Trophoblast cell (in vitro differentiated cells and primary cell): ENCODE data around the gene TNK2.
"Not testable (repeated sequence)": the region's sequence is repeated elsewhere in the genome, so short reads cannot be mapped to it uniquely, and the experiment has no call there.

ENCODE experiments used
- DNase-seq, 2 donors: peaks; one replicate each; pipeline ENCODE4 v3.0.0-alpha.2; 2016
- H2AFZ ChIP-seq: 2 replicates; pipeline ENCODE4 v1.6.1; 2013; ENCODE audit warnings: low read length, moderate library complexity, mild to moderate bottlenecking; ENCODE audit not compliant: insufficient read depth, poor library complexity
- H2AK5ac ChIP-seq: 2 replicates; pipeline ENCODE4 v1.6.1; 2013; ENCODE audit warnings: mild to moderate bottlenecking, low read length
- H2BK120ac ChIP-seq: 2 replicates; pipeline ENCODE4 v1.6.1; 2013; ENCODE audit warnings: low read length, mild to moderate bottlenecking, moderate library complexity; ENCODE audit not compliant: insufficient read depth, poor library complexity
- H2BK12ac ChIP-seq: 2 replicates; pipeline ENCODE4 v1.6.1; 2013; ENCODE audit warnings: mild to moderate bottlenecking, low read length, moderate library complexity
- H2BK5ac ChIP-seq: 2 replicates; pipeline ENCODE4 v1.6.1; 2013; ENCODE audit warnings: low read length, low read depth, moderate library complexity, mild to moderate bottlenecking; ENCODE audit not compliant: poor library complexity
- H3K14ac ChIP-seq: 2 replicates; pipeline ENCODE4 v1.6.1; 2013; ENCODE audit warnings: mild to moderate bottlenecking, low read length
- H3K18ac ChIP-seq: 2 replicates; pipeline ENCODE4 v1.6.1; 2013; ENCODE audit warnings: mild to moderate bottlenecking, low read length
- H3K23ac ChIP-seq: 2 replicates; pipeline ENCODE4 v1.6.1; 2013; ENCODE audit warnings: low read length
- H3K27ac ChIP-seq: 2 replicates; pipeline ENCODE4 v1.5.1; 2013; ENCODE audit warnings: low read depth, mild to moderate bottlenecking, inconsistent platforms, low read length, moderate library complexity
- H3K27me3 ChIP-seq: 2 replicates; pipeline ENCODE4 v1.6.1; 2013; ENCODE audit warnings: inconsistent platforms, mild to moderate bottlenecking, low read length, moderate library complexity; ENCODE audit not compliant: insufficient read depth
- H3K36me3 ChIP-seq, 2 experiments: 1 replicate in 1 of 2; 2 replicates in 1 of 2; pipeline ENCODE4 v1.6.1; 2013; ENCODE audit warnings: low read length in 2 of 2, mild to moderate bottlenecking in 2 of 2, moderate library complexity in 1 of 2; ENCODE audit not compliant: insufficient read depth in 2 of 2, control insufficient read depth in 1 of 2
- H3K4ac ChIP-seq: 2 replicates; pipeline ENCODE4 v1.6.1; 2013; ENCODE audit warnings: low read depth, mild to moderate bottlenecking, low read length, moderate library complexity
- H3K4me1 ChIP-seq, 2 experiments: 1 replicate in 1 of 2; 2 replicates in 1 of 2; pipeline ENCODE4 v1.6.1; 2013; ENCODE audit warnings: low read length in 2 of 2, mild to moderate bottlenecking in 2 of 2, moderate library complexity in 1 of 2; ENCODE audit not compliant: insufficient read depth in 2 of 2, control insufficient read depth in 1 of 2
- H3K4me2 ChIP-seq: 2 replicates; pipeline ENCODE4 v1.6.1; 2013; ENCODE audit warnings: inconsistent platforms, mild to moderate bottlenecking, low read length, moderate library complexity
- H3K4me3 ChIP-seq: 2 replicates; pipeline ENCODE4 v1.5.1; 2013; ENCODE audit warnings: mild to moderate bottlenecking, low read depth, low read length, inconsistent platforms
- H3K79me1 ChIP-seq: one replicate; pipeline ENCODE4 v1.6.1; 2013; ENCODE audit warnings: low read length
- H3K79me2 ChIP-seq: 2 replicates; pipeline ENCODE4 v1.6.1; 2013; ENCODE audit warnings: low read length, mild to moderate bottlenecking; ENCODE audit not compliant: control insufficient read depth, insufficient read depth, poor library complexity
- H3K9ac ChIP-seq: 2 replicates; pipeline ENCODE4 v1.6.1; 2013; ENCODE audit warnings: mild to moderate bottlenecking, low read length
- H3K9me3 ChIP-seq: 2 replicates; pipeline ENCODE4 v1.6.1; 2013; ENCODE audit warnings: low read depth, mild to moderate bottlenecking, control low read depth, inconsistent platforms, low read length; ENCODE audit not compliant: insufficient read depth
- H4K12ac ChIP-seq: 2 replicates; pipeline ENCODE4 v1.6.1; 2013; ENCODE audit warnings: low read depth, mild to moderate bottlenecking, low read length, moderate library complexity
- H4K8ac ChIP-seq: 2 replicates; pipeline ENCODE4 v1.6.1; 2013; ENCODE audit warnings: low read depth, mild to moderate bottlenecking, low read length, moderate library complexity
- H4K91ac ChIP-seq: one replicate; pipeline ENCODE4 v1.6.1; 2013; ENCODE audit warnings: low read depth, mild to moderate bottlenecking, low read length, moderate library complexity
- WGBS: extraction: QIAGEN DNeasy Blood & Tissue Kit; methylation state at CpG from one replicate; pipeline ENCODE4 v1.1.7; 2013; ENCODE audit warnings: missing lambda C conversion rate; ENCODE audit not compliant: insufficient read length, insufficient coverage; ENCODE audit errors: extremely low coverage; 5-methylcytosine and 5-hydroxymethylcytosine counted together

Gene TNK2

DNA sequence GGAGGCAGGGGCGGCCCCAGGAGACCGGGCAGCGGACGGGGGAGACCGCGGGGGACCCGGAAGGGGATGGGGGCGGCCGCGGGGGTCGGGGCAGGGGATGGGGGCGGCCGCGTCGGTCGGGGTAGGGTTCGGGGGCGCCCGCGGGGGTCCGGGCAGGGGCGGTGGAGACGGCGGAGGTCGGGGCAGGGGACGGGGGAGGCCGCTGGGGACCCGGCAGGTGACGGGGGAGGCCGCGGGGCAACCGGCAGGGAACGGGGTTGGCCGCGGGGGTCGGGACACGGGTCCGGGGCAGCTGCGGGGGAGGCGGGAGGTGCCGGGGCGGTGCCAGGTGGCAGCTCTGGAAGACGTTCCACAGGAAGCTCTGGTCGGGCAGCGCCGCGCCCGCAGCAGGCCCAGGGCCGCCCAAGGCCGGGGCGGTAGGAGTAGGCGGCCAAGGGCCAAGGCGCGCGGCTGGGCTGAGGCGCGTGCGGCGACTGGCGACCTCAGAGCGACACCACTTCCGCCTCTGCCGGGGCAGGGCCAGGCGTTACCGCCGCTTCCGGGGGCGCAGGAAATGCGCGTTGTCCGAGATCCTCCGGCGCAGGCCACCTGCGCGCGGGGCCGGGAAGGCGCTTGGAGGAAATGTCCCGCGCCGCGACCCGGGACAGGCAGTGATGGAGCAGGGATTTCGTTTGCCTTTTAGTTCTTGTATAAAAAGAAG is 45.9 kb upstream of the TNK2 start:
- H3K4ac ChIP-seq, H2BK120ac ChIP-seq, H2BK12ac ChIP-seq, H3K18ac ChIP-seq, H3K27me3 ChIP-seq, H3K79me1 ChIP-seq, H3K79me2 ChIP-seq, H3K14ac ChIP-seq, H2AK5ac ChIP-seq, H3K9me3 ChIP-seq, H3K36me3 ChIP-seq, H3K23ac ChIP-seq, H2AFZ ChIP-seq, H2BK5ac ChIP-seq, H4K12ac ChIP-seq, H3K4me1 ChIP-seq, H3K9ac ChIP-seq, H3K27ac ChIP-seq: not testable (repeated sequence)
- peak overlapping the region; percentile 73 for H4K8ac ChIP-seq
- peak overlapping the region; percentile 65 for H3K4me3 ChIP-seq
- H3K4me2 ChIP-seq: peak overlapping the region; percentile 41
- peak; percentile 85 to 87 for DNase-seq
- H4K91ac ChIP-seq: peak overlapping the region; percentile 37
- no CpG with 5 or more reads among the region's 84 CpGs for WGBS

- H2AFZ ChIP-seq, DNase-seq, H3K9ac ChIP-seq, H3K4ac ChIP-seq, H3K79me2 ChIP-seq, H3K4me1 ChIP-seq, H3K9me3 ChIP-seq, H4K8ac ChIP-seq, H4K12ac ChIP-seq, H3K4me2 ChIP-seq, H3K4me3 ChIP-seq, H2BK5ac ChIP-seq, H2BK120ac ChIP-seq, H4K91ac ChIP-seq, H3K79me1 ChIP-seq, H3K36me3 ChIP-seq, H3K18ac ChIP-seq, H3K27me3 ChIP-seq, H2AK5ac ChIP-seq, H3K23ac ChIP-seq, H3K27ac ChIP-seq, H3K14ac ChIP-seq, H2BK12ac ChIP-seq: not testable (repeated sequence)
- WGBS: no CpG with 5 or more reads among the region's 10 CpGs
Observed at GRCh38 chr3:195952590-195952989, 44.2 kb upstream of the TNK2 start.

GRCh38 chr3:195951443-195952177 is 43.3 kb upstream of the TNK2 start:
- WGBS: no CpG with 5 or more reads among the region's 9 CpGs
- not testable (repeated sequence) for H3K79me2 ChIP-seq, DNase-seq, H3K18ac ChIP-seq, H3K36me3 ChIP-seq, H3K27me3 ChIP-seq, H3K9me3 ChIP-seq, H3K14ac ChIP-seq, H3K4ac ChIP-seq, H3K4me2 ChIP-seq, H4K8ac ChIP-seq, H2AK5ac ChIP-seq, H2AFZ ChIP-seq, H3K9ac ChIP-seq, H4K12ac ChIP-seq, H4K91ac ChIP-seq, H3K4me1 ChIP-seq, H2BK5ac ChIP-seq, H3K23ac ChIP-seq, H3K27ac ChIP-seq, H3K79me1 ChIP-seq, H3K4me3 ChIP-seq, H2BK12ac ChIP-seq, H2BK120ac ChIP-seq

DNA sequence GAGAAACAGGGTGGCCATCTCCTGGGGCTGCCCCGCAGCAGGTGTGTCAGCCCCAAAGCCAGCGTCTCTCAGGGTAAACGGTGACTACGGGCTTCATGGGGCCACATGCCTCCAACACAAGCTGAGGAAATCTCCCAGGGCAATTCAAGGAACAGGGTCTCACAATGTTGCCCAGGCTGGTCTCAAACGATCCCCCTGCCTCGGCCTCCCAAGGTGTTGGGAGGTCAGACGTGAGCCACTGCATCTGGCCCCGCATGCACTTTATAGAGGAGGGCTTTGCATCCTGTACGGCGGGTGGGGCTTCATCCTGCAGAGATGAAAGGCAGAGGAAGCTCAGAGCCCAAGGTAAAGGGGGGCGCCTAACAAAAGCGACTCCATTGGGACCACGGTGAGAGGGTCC is 42.4 kb upstream of the TNK2 start:
- not testable (repeated sequence) for H2AFZ ChIP-seq, H2BK120ac ChIP-seq, H3K4ac ChIP-seq, DNase-seq, H3K79me1 ChIP-seq, H3K9ac ChIP-seq, H3K27me3 ChIP-seq, H3K18ac ChIP-seq, H3K79me2 ChIP-seq, H2BK5ac ChIP-seq, H3K27ac ChIP-seq, H3K9me3 ChIP-seq, H3K36me3 ChIP-seq, H4K8ac ChIP-seq, H2AK5ac ChIP-seq, H3K4me3 ChIP-seq, H4K91ac ChIP-seq, H3K23ac ChIP-seq, H3K4me2 ChIP-seq, H4K12ac ChIP-seq, H2BK12ac ChIP-seq, H3K14ac ChIP-seq, H3K4me1 ChIP-seq
- WGBS: no CpG with 5 or more reads among the region's 13 CpGs
